GM21526 (cell line): ENCODE results near the gene NME9.

ENCODE experiments used
- ATAC-seq: cut with Tn5 transposase; IDR thresholded peaks from one replicate; pipeline ENCODE4 v1.9.1; 2021; ENCODE audit warnings: moderate library complexity; ENCODE audit not compliant: unreplicated experiment, low FRiP score

NME9 gene

DNA sequence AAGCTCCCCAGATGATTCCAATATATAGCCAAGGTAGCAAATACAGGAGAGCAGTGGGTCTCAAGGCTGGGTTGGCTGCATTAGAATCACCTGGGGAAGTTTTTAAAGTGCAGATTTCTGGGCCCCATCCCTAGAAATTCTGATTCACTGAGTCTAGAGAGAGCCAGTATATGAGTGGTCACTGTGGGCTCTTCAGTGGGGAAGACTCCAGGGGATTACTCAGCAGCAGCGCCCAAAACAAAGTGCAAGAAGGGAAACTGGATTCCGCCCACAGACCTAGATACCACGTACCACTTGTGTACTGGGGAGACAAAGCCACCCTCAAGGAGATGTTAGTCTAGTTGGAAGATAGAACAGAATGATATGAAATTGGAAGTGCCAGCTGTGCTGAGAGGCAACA, 40.0 kb downstream of the NME9 start:
- no peak for ATAC-seq

DNA sequence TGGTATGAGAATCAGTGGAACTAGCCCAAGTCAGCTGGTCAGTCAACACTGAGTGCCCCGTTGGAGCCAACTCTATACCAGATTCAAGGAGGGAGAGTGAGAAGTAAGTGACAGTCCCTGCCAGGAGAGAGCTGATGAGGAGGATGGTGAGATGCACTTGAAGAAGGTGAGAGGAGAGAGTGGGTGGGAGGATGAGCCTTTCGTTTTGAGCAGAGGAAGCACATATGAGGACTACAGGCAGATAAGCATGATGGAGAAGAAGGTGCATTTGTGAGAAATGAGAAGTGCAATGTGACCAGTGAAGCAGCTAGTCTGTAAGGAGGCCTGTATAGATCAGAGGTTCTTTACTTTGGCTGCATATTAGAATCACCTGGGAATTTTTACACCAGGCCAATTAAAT, 40.4 kb downstream of the NME9 start:
- no peak for ATAC-seq

DNA sequence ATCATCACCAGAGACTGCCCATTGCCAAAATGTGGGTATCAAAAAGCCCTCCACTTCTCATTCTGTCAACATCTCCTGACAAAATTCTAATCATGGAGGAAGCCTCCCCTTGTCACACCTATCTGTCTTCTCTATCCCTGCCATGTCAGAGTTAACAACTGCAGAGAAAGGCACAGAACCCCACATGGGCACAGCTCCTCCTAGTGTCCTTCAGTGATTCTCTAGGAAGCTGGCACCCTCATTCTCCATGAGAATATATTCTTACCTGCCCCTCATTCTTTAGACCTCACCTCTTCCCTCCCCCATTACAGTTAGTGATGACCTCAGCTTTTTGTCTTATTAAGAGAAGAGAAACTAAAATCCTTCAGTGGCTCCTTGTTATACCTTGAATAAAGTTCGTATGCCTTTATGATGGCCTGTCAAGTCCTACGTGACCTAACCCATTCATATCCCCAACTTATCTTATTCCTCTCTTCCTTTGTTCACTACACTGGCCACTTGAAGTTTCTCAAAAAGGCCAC, 44.6 kb downstream of the NME9 start:
- no peak for ATAC-seq

DNA sequence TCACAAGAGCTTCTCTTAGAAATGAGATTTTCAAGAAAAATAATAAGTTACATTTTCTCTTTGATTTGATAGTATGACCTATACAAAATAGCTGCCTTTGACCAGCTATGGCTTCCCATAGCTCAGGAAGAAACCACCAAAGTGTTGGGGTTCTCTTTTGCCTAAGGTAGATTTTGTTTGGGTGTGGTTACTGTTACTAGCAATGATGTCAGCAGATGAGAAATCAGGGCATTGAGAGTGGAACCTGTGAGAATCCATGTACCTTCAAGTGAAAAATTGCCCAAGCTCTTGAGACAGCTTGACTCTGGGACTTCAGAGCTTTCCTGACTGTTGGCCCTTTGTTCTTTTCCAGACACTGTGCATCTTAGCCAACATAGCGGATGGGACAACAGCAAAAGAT, 45.6 kb downstream of the NME9 start:
- no peak for ATAC-seq

DNA sequence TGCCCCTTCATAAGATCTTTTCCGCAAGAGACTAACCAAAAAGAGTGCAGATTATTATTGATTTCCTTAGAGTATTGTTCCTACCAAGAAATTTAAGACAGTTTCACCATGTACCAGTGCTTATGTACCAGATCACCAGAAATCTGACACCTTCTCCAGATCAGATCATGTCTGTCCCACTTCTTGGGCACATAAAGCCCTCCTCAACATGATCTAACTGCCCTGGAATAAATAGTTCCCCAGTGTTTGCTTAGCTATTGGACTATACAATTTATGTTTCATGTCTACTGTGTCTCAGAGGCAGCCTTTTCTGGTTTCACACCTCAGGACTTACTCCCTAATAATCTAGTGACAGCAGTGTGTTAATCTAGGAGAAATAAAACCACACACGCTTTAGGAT, 46.8 kb downstream of the NME9 start:
- ATAC-seq: no peak

DNA sequence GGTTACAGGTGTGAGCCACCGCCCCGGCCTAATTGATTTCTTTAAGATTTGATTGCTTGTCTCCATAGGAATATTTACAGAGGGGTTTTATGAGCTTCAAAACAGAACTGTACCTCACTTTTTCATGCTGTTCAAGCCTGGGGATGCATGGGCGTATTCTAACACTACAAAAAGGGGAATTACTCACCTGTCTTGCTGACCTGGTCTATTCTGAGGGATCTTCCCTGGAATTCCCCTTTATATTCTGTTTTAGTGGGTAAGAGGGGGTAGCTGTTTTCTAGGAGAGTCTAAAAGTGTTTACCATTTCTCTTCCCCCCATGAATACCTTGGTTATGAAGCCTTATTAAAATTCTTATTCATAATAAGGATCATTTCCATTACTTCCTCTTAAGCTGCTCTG, 48.1 kb downstream of the NME9 start:
- ATAC-seq: no peak

DNA sequence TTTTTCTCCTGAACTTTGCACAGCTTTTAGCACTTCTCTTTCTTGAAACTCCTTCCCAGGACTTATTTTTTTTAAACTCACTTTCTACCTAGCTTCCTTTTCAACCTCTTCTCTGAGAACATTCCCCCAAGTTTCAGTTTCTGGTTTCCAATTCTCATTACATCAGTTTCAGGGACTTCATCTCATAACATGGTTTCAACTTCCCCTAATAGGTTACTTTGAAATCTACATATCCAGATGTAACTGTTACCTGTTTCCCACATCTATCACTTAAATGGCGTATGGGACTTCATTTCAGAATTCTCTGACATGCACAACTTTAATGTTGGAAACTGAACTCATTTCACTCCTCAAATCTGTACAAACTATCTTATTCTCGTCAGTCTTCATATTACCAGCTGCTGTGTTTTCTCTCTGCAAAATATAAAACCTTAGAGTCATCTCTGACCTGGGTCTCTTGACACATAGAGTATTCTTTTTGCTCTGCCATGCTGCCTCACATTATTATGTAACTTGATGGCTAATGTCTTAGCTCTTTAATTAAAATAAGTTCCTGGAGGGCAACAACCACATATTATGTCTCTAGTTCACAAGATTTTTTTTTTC, 58.4 kb downstream of the NME9 start:
- no peak for ATAC-seq

DNA sequence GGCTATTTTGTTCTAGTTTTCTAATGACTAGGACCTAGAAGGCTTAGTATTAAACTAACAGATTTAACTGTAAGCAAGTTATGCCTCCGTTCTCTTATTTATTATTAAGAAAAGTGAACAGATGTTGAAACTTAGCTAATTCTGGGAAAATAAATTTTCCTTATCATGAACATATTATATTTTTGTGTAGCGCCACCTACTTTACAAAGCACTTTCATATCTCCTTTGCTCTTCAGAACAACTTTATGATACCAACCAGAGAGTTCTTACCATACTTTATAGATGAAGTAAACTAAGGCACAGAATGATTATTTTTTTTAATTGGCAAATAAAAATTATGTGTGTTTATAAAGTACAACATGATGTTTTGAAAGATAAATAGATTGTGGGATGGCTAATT, 59.4 kb downstream of the NME9 start:
- no peak for ATAC-seq

DNA sequence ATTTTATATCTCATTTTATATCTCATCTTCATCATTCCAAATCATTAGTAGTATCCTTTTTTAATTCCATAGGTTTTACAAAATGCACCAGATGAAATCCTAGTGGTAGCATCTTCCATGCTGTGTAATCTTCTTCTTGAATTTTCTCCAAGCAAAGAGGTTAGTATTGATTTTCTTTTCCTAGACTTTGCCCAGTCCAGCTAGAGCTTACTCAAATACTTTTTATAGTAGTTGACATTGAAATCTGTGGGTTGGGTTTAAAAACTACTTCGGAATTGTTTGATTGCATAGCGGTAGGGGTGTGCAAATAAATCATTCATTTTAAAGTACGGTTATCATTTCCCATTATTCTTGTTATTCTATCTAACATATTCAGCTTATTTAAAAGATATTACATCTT, 62.6 kb downstream of the NME9 start:
- no peak for ATAC-seq

DNA sequence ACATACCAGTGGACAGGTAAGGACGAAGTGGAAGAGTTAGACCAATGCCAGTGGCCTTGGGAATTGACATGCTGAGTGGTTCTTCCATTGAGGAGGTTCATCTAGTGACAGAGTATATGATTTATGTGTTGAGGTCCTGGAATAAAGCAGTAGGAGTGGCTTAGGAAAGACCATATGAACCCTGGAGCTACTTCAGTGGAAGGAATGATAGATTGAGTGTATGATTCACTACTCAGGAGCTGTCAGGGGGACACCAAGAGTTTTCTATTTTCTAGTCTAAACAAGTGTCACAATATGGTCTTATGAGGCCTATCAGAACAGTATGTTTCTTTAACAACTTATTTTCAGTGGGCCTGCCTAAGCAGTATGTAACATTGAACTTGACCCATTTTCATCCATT, 63.9 kb downstream of the NME9 start:
- no peak for ATAC-seq

DNA sequence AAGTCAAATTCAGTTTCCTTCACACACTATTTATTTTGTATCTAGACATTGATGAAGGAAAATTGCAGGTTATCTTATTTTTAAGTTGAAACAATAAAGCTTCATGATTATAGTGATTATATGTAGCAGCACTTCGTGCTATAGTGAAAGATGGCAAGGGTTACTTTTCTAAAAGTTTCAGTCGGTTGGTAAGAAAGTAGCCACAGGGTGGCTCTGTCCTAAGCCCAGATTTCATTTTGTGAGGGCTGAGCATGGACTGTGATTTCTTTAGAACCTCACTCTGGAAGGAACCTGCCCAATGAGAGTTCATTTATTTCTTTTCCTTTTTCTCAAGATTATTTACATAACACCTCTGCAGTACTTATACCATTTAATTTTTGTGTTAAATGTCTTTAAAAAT, 66.5 kb downstream of the NME9 start:
- ATAC-seq: no peak

DNA sequence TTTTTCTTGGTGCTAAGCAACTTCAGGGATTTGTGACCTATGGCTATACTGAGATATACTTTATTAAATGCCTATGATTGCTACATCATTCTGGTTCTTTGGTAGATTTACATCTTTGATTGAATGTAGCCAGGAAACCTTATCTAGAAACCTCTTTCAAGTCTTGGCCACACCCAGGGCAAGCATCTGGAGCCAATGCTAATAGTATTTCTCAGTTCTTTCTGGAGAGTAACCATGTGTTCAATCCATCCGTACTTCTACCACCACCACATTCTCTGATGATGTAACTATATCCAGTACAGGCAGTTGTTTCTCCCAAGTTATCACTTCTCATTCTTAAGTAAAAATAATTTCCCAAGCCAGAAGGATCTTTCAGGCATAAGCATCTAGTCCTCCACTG, 69.0 kb downstream of the NME9 start:
- ATAC-seq: no peak

DNA sequence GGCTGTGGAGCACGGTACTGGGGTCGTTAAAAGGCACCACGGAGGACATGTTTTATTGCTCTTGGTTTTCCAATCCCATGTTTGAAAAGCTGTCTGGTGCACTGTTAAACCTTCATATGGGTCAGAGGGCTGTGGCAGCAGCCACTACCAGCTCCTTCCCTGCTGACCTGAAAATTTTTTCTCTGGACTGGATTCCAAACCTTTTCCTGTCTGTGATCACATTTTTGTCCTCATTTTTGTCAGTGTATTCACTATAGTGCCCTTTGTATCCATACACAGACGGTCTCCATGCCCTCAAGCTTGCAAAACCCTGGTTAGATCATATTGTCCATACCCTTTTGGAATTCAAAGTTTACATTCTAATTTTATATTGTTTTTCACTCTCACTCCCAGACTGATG, 70.5 kb downstream of the NME9 start:
- ATAC-seq: no peak

DNA sequence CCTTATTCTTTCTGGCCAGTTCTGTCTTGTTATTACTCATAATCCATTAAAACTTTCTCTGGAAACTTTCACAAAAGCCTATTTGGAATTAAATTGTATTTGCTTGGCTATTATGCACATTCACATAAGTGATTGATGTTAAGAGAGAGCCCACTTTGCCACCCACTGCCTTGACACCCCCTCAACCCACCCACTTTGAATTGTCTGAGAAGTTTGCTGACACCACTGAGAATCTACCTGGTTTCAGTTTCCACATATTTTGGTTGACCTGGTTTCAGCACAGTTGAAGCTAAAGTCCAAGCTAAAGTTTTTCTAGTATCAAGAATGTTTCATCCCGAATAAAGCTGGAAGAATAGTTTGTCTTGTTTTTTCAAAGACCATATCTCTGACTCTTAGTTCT, 71.7 kb downstream of the NME9 start:
- ATAC-seq: no peak

DNA sequence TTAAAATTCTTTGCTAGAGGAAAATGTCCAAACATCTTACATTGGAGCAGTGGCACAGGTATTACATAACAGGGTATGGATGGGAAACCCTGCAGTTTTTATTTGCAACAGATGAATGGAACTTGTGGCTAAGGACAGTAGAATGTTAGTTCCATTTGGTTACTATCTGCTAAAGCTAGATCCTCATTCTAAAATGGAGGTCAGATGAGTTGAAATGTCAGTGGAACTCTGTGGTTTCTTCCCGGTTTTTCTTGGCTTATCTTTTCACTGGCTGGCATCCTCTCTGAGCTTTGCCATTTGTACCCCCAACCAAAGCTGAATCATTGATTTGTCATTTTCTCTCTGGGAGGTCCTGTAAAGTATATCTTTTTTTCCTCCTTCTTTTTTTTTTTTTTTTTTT, 73.6 kb downstream of the NME9 start:
- no peak for ATAC-seq

DNA sequence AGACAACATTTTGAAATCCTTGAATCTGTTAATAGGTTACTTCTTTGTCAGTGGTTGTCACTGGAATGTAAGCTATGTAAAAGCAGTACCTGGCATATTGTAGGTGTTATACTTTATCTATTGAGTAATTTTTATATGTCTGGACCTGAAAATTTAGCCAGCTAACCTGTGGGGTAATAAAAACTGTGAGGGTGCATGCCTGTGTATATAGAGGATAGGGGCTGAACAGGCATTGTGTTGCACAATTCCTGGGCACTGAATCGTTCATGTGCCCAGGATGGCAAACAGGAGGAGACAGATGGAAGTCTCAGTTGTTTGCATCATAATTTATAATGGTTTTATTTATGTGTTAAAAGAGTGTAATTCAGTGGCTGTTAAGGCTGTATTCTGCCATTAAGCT, 75.4 kb downstream of the NME9 start:
- ATAC-seq: no peak

DNA sequence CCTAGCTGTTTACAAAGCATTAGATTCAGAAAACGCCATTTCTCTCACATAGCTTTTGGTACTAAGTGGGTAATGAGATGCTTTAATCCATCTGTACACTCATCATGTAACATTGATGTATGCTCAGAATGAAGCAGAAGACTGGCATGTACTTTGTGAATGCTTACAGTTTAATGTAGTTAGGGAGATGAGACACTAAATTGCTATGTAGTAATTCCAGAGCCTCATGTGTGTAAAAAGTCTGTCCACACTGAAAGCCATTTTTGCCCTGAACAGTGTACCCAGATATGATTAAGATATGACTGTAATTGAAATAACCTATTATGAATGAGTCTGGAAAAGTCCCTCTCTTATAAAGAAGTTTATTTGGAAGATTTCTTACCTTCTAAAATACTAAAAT, 76.0 kb downstream of the NME9 start:
- ATAC-seq: no peak
